ENCODE data around the gene PCSK2.

- TF ChIP-seq CTCF (IDR thresholded peaks at IDR 0.05) (no peak), POLR2A (IDR thresholded peaks at IDR 0.05) (no peak)
These were observed 304.8 kb downstream of the PCSK2 start for GRCh38 chr20:17531665-17532025.
